Measurements from ENCODE around the gene PUS1.

Gene PUS1

DNA sequence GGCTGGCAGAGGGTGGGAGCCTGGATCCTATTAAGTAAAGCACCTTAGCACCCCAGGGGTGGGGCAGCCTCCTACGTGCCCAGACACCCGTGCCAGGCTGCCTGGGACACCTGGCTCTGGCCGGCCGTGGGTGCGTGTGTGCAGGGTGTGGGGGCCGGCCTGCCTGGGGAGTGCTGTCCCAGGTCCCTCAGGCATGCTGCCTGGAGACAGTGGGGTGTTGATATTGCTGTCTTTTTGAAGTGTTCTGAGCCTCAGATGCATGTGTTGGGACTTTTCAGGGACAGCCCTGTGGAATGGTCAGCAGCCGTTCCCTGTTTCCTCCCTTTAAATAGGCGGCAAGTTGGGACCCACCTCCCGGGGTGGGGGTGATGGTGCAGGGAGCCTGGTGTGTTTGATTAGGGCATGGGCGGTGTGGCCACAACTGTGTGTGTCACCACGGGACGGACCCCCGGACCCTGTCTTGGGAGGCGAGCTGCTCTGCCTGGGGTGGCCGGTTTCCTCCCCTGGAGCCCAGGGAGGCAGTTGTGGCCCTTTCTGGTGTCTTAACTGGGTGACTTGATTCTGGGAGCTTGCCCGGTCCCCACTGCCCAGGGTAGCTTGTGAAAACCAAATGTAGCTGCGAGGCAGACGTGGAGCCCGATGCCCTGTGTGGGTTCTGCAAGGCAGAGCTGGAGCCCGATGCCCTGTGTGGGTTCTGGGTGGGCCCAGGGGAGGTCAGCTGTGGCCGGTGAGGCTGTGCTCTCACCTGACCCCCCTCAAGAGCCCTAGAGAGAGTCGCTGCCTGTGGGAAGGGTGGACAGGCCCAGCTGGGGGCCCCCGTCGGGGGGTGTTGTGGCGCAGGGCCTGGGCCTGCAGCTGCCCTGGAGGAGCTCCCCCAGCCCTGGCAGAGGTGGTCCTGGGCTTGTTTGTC is 26.5 kb upstream of the PUS1 start:
- no peak for DNase-seq (ENCODE audit: low read depth in 2 of 2)

DNA sequence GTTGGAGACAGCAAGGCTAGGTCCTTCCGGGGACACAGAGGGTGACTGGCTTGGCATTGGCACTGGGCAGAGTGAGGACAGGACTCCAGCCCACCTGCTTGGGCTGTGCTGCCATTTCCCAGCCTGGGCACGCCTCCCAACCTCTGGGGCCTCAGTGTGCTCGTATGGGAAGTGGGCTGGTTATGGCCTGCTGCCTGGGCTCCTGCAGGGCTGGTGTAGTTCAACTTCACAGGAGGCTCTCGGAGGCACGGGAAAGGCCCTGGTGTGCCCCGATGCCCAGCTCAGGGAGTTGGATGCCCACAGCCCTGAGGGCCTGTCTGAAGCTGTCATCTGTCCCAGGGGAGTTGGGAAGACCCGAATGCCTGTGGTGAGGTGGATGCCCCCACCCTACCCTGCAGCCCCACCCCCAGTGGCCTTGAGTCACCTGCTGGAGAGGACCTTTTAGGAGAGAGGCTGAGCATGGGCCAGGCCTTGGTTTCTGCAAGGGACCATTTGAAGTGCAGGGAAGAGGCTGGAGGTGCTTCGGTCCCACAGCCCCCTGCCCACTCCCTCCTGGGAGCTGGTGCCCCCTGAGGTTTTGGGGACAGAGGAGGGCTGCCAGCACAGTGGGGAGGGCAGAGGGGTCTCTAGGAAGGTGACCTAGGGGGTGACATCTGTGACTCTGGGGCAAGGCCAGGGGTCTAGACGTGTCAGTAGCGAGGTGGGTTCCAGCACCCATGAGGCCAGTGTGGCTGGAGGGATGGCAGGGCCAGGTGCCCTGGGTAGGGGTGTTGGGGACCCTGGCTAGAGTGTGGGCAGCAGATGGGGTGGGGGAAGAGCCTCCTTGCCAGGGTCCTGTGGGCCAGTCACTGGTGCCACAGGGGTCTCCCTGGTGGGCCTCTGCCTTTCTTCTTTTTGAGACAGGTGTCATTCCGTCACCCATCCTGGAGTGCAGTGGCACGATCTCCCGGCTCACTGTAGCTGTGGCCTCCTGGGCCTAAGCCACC is 25.5 kb upstream of the PUS1 start:
- no peak for DNase-seq (ENCODE audit: low read depth in 2 of 2)

- DNase-seq (ENCODE audit: low read depth in 2 of 2) = no peak
Observed at GRCh38 chr12:131904346-131904745, 24.7 kb upstream of the PUS1 start.

DNA sequence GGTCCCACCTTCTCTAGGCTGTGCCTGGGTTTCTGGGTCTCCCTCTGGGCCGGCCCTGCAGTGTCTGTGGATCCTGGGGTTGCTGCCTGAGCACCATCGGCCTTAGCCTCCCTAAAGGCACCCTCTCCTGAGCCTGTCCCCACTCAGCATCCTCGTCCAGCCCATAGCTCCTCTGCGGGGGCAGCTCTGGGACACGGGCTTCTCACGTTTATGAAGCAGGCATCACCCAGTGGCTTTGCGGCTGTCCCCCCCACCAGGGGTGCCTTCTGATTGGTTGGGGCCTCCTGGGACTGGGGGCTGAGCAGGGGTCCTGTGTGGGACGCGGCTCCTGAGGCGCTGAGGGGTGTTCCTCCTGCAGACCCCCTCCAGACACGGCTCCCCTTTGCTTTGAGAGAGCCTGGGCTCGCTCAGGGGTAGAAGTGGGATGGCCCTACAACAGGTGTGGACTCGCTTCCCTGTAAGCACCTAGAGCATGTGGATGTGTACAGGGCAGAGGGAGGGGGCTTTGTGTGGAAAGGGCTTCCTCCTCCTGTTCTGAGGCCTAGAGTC is 23.9 kb upstream of the PUS1 start:
- no peak for DNase-seq (ENCODE audit: low read depth in 2 of 2)

DNA sequence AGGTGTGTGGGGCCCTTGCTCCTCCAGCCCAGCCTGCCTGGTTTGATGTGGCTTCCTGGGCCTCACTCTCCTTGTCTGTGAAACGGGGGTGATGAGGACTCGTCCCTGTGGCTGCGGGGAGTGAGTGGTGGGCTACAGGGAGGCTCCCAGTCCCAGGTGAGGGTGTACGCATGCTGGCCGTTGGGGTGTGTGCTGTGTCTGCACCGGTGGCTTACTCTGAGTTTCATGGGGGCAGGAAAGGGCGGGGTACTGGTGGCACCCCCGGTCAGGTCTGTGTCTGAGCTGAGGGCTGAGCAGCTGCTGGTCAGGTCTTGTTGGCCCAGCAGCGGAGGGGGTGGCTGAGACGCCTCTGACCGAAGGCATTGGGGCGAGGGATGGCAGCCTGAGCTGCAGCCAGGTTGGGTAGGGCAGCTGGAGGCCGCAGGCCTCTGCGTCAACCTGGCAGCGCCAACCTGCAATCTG is 23.4 kb upstream of the PUS1 start:
- DNase-seq (ENCODE audit: low read depth in 2 of 2) = no peak

DNA sequence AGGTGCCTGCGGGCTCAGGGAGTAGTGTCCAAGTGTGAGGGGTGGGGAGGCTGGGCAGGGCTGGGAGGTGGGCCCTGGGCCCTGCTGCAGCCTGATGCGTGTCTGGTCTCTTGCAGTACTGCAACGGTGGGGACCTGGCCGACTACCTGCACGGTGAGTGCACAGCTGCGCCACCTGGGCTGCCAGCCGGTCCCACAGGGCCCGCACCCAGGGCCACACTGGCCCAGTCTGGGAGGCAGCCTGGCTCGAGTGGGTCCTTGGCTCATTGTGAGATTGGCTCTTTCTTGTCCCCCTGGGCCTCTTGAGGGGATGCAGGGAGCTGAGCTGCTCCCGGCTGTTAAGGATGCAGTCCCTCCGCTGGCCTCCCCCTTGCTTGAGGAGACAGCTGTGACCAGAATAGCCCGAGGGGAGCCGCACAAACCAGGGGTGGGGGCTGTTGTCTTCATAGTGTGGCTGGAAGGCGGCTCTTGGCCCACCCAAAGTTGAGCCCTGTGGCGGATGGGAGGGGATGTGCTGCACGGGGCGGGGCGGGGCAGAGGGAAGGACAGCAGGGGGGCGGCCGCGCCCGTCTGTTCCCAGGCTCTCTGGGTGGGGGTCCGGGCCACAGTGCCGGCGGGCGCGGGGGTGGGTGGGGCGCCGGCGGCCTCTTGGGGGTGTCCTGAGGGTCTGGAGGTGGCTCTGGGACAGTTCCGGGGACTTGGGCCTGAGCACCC is 21.5 kb upstream of the PUS1 start:
- no peak for DNase-seq (ENCODE audit: low read depth in 2 of 2)

- no peak for DNase-seq (ENCODE audit: low read depth in 2 of 2)
Observed at GRCh38 chr12:131908092-131909080, 20.7 kb upstream of the PUS1 start.

DNA sequence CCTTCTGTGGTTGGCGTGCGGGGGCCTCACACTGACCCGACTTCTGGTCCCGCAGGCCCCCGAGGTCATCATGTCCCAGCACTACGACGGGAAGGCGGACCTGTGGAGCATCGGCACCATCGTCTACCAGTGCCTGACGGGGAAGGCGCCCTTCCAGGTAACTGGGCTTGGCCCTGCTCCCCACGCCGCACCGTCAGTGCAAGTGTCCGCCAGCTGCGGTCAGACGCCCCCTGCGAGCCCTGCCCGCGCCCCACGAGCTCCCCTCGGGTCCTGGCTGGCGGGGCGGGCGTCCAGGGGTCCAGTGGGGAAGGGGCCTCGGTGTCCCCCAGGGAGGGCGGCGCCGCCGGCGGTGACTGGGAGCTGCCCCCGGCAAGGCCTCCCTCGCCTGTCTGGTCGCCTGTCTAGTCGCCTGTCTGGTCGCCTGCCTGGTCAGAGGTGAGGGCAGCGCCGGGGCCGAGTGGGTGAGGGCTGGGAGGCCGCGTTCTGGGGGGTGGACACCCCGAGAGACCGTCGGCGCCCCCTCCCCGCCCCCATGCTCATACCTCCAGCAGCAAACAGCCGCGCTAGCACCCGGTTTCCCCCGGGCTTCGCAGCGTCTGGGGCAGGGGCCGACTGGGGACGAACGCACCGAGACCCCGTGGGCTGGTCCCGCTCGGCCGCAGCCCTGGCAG is 19.9 kb upstream of the PUS1 start:
- no peak for DNase-seq (ENCODE audit: low read depth in 2 of 2)

GRCh38 chr12:131909752-131910219 is 19.3 kb upstream of the PUS1 start:
- no peak for DNase-seq (ENCODE audit: low read depth in 2 of 2)

- no peak for DNase-seq (ENCODE audit: low read depth in 2 of 2)
Observed at GRCh38 chr12:131910302-131911027, 18.6 kb upstream of the PUS1 start.

DNA sequence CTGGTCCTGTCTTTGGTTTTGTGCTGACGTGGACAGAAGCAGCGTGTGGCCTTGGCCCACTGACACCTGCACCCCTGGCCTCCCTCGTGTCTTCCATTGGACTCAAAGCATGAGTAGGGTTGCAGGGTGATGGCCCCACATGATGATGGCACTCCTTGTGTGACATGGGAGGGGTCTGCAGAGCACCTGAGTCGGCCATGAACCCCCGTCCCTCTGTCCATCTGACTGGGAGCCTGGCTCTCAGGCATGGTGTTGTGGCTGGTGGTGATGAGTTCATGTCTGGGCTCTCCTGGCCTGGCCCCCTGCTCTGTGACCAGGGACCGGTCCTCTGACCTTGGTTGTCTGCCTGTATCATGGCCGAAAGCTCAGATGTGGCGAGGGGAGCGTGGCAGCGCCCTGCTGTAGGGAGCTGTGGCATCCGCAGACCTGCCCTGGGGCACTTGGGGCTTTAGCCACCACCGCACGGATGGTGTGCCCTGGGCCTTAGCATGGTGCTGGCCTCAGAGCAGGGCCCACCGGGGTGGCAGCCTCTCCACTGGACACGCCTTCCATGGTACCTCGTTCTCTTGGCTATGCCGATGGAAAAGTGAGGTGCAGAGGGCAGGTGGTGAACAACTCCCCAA is 17.9 kb upstream of the PUS1 start:
- no peak for DNase-seq (ENCODE audit: low read depth in 2 of 2)

DNA sequence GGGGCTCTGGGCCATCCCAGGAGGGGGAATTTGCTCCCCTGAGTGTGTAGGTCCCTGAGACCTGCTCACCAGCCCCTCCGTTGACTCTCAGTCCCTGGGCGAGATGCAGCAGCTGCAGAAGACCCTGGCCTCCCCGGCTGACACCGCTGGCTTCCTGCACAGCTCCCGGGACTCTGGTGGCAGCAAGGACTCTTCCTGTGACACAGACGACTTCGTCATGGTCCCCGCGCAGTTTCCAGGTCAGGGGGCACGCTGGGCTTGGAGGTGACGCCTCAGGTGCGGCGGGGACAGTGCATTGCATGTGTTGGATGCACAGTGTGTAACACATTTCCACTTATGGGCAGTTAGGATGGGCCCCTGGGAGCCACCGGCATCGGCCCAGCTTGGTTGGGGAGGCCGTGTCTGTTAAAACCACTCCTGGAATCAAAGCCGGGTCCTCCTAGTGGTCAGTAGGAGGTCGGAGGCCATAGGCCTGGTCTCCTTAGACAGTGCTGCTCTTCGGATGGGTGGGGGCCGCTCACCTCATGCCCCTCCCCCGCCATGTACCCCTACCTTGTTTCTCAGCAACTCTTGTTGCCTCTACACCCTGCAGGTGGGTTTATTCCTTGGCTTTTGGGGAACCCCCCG is 17.1 kb upstream of the PUS1 start:
- no peak for DNase-seq (ENCODE audit: low read depth in 2 of 2)

- no peak for DNase-seq (ENCODE audit: low read depth in 2 of 2)
Observed at GRCh38 chr12:131912518-131913274, 16.4 kb upstream of the PUS1 start.

- DNase-seq (ENCODE audit: low read depth in 2 of 2) = no peak
Observed at GRCh38 chr12:131913666-131914065, 15.4 kb upstream of the PUS1 start.

- no peak for DNase-seq (ENCODE audit: low read depth in 2 of 2)
Observed at GRCh38 chr12:131914179-131914702, 14.8 kb upstream of the PUS1 start.

DNA sequence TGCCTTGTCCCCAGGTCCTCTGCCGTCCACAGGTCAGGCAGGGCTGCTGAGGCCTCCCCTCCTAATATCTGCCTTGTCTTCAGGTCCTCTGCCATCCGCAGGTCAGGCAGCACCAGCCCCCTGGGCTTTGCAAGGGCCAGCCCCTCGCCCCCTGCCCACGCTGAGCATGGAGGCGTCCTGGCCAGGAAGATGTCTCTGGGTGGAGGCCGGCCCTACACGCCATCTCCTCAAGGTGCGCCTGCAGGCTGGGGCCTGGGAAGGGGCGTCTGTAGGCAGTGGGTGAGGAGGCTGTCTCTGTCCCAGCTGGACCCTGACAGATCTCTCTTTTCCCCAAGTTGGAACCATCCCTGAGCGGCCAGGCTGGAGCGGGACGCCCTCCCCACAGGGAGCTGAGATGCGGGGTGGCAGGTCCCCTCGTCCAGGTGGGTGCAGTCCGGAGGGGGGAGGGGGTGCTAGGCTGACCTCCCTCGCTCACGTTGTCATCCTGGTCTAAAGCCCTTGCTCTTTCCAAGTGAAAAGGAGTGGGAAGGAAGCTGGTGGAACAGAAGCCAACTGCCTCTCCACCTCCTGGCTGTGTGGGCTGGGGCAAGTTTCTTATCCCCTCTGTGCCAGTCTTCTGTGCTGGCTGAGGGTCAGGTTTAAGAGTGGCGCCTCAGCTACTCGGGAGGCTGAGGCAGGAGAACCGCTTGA is 13.9 kb upstream of the PUS1 start:
- no peak for DNase-seq (ENCODE audit: low read depth in 2 of 2)

All from stimulated activated CD4-positive, alpha-beta T cell treated with anti-CD3 and anti-CD28 coated beads, Interleukin-1b, Interleukin-23, amount 100 ng/mL, for 1 hour (primary cell).